Femur (tissue), 1 donor: ENCODE data around the gene STIM2.
"Not testable (repeated sequence)": the region's sequence is repeated elsewhere in the genome, so short reads cannot be mapped to it uniquely, and the experiment has no call there.

Experiments used
- DNase-seq: peaks from one replicate; pipeline ENCODE4 v3.0.0-alpha.2; 2017

STIM2 gene

GRCh38 chr4:26860157-26860921 is at the start of gene STIM2:
Gene STIM2 (plus strand): TSS chr4:26860841.
- peak; percentile 99 for DNase-seq

GRCh38 chr4:26811571-26811970 is 49.1 kb upstream of the STIM2 start:
- not testable (repeated sequence) for DNase-seq

GRCh38 chr4:26812049-26812714 is 48.5 kb upstream of the STIM2 start:
- no peak for DNase-seq

GRCh38 chr4:26813698-26814097 is 46.9 kb upstream of the STIM2 start:
- no peak for DNase-seq

- DNase-seq: no peak
Measured at GRCh38 chr4:26815199-26815598, 45.4 kb upstream of the STIM2 start.

- no peak for DNase-seq
Measured at GRCh38 chr4:26815706-26816105, 44.9 kb upstream of the STIM2 start.

GRCh38 chr4:26819026-26819425 is 41.6 kb upstream of the STIM2 start:
- DNase-seq: no peak

- DNase-seq: no peak
Measured at GRCh38 chr4:26819478-26820095, 41.1 kb upstream of the STIM2 start.

GRCh38 chr4:26820346-26820745 is 40.3 kb upstream of the STIM2 start:
- no peak for DNase-seq

- no peak for DNase-seq
Measured at GRCh38 chr4:26821031-26821430, 39.6 kb upstream of the STIM2 start.

- no peak for DNase-seq
Measured at GRCh38 chr4:26821677-26822503, 38.8 kb upstream of the STIM2 start.

GRCh38 chr4:26822546-26822945 is 38.1 kb upstream of the STIM2 start:
- DNase-seq: no peak

- DNase-seq: not testable (repeated sequence)
Measured at GRCh38 chr4:26822974-26823373, 37.7 kb upstream of the STIM2 start.

GRCh38 chr4:26823583-26823982 is 37.1 kb upstream of the STIM2 start:
- DNase-seq: no peak

- no peak for DNase-seq
Measured at GRCh38 chr4:26824667-26825066, 36.0 kb upstream of the STIM2 start.

GRCh38 chr4:26826721-26827120 is 33.9 kb upstream of the STIM2 start:
- no peak for DNase-seq

GRCh38 chr4:26827336-26827735 is 33.3 kb upstream of the STIM2 start:
- not testable (repeated sequence) for DNase-seq

GRCh38 chr4:26827798-26828197 is 32.8 kb upstream of the STIM2 start:
- DNase-seq: no peak

- DNase-seq: no peak
Measured at GRCh38 chr4:26829018-26829417, 31.6 kb upstream of the STIM2 start.

- no peak for DNase-seq
Measured at GRCh38 chr4:26830033-26830432, 30.6 kb upstream of the STIM2 start.

GRCh38 chr4:26830701-26831100 is 29.9 kb upstream of the STIM2 start:
- no peak for DNase-seq

- DNase-seq: no peak
Measured at GRCh38 chr4:26836539-26836938, 24.1 kb upstream of the STIM2 start.
